CD4-positive, CD25-positive, alpha-beta regulatory T cell (primary cell): ENCODE measurements around the gene SUPT5H. TPM values are rescaled to one million over a fixed set of nuclear protein-coding genes. Genes with fewer than 3 reads are reported as not detected.

Experiments used
- polyA plus RNA-seq, 4 donors: library from polyadenylated mRNA; unstranded; fragments of 300-500 nt; fragmentation: Illumina TruSeq; gene quantifications; one replicate each; pipeline ENCODE4 v1.2.3, GENCODE V29; 2021
- total RNA-seq: library from RNA; stranded (reverse); gene quantifications from one replicate; pipeline ENCODE4 v1.2.3, GENCODE V29; 2022

Gene SUPT5H
- total and polyA plus RNA-seq, 5 donors from 2014 or later, result 75.1 to 322 (median 83.5) TPM

Other genes with a start within 250 kb of the SUPT5H start
- not detected for gene NCCRP1, start 248.6 kb upstream of the SUPT5H start, total RNA-seq
- not detected for gene NCCRP1, start 248.6 kb upstream of the SUPT5H start, polyA plus RNA-seq
- not detected for gene SYCN, start 241.3 kb upstream of the SUPT5H start, total RNA-seq
- gene SYCN, start 241.3 kb upstream of the SUPT5H start, polyA plus RNA-seq, result not detected
- not detected for gene IFNL3, start 200.6 kb upstream of the SUPT5H start, total RNA-seq
- not detected for gene IFNL3, start 200.6 kb upstream of the SUPT5H start, polyA plus RNA-seq
- gene IFNL4, start 196.7 kb upstream of the SUPT5H start, total RNA-seq, result not detected
- gene IFNL4, start 196.7 kb upstream of the SUPT5H start, polyA plus RNA-seq, result not detected
- gene IFNL2, start 177.2 kb upstream of the SUPT5H start, total RNA-seq, result not detected
- gene IFNL2, start 177.2 kb upstream of the SUPT5H start, polyA plus RNA-seq, result not detected
- not detected for gene IFNL1, start 149.2 kb upstream of the SUPT5H start, total RNA-seq
- gene IFNL1, start 149.2 kb upstream of the SUPT5H start, polyA plus RNA-seq, result not detected
- gene LRFN1, start 124.7 kb upstream of the SUPT5H start, total RNA-seq, result 4.9 TPM
- 1 to 10 TPM; 2.1 to 4.9 (median 3.1) TPM for gene LRFN1, start 124.7 kb upstream of the SUPT5H start, polyA plus RNA-seq
- 512 TPM for gene GMFG, start 109.5 kb upstream of the SUPT5H start, total RNA-seq
- gene GMFG, start 109.5 kb upstream of the SUPT5H start, polyA plus RNA-seq, result 1,000 to 10,000 TPM; 1,343 to 1,906 (median 1,706) TPM
- gene SAMD4B, start 103.2 kb upstream of the SUPT5H start, total RNA-seq, result 78.9 TPM
- 1 to 10 TPM; 5.7 to 9.9 (median 6.5) TPM for gene SAMD4B, start 103.2 kb upstream of the SUPT5H start, polyA plus RNA-seq
- 138 TPM for gene PAF1, start 54.5 kb upstream of the SUPT5H start, total RNA-seq
- gene PAF1, start 54.5 kb upstream of the SUPT5H start, polyA plus RNA-seq, result 10 to 100 TPM; 35.0 to 46.7 (median 39.0) TPM
- 65.6 TPM for gene MED29, start 54.2 kb upstream of the SUPT5H start, total RNA-seq
- gene MED29, start 54.2 kb upstream of the SUPT5H start, polyA plus RNA-seq, result 10 to 100 TPM; 53.6 to 61.4 (median 57.9) TPM
- gene ZFP36, start 38.7 kb upstream of the SUPT5H start, total RNA-seq, result 1,400 TPM
- 100 to 1,000 TPM in 3 of 4 donors, 10 to 100 TPM in 1; 89.8 to 134 (median 109) TPM for gene ZFP36, start 38.7 kb upstream of the SUPT5H start, polyA plus RNA-seq
- 209 TPM for gene PLEKHG2, start 32.9 kb upstream of the SUPT5H start, total RNA-seq
- gene PLEKHG2, start 32.9 kb upstream of the SUPT5H start, polyA plus RNA-seq, result 1 to 10 TPM; 1.3 to 3.9 (median 3.1) TPM
- gene RPS16, start 9.6 kb upstream of the SUPT5H start, total RNA-seq, result 2,708 TPM
- 1,000 to 10,000 TPM; 1,440 to 2,367 (median 1,925) TPM for gene RPS16, start 9.6 kb upstream of the SUPT5H start, polyA plus RNA-seq
- 45.3 TPM for gene TIMM50, start 35.3 kb downstream of the SUPT5H start, total RNA-seq
- 10 to 100 TPM; 35.4 to 47.4 (median 40.2) TPM for gene TIMM50, start 35.3 kb downstream of the SUPT5H start, polyA plus RNA-seq
- 0.17 TPM for gene DLL3, start 53.4 kb downstream of the SUPT5H start, total RNA-seq
- gene DLL3, start 53.4 kb downstream of the SUPT5H start, polyA plus RNA-seq, result under 1 TPM in 1 of 4 donors, not detected in 3; 0.13 TPM
- not detected for gene SELENOV, start 69.6 kb downstream of the SUPT5H start, total RNA-seq
- gene SELENOV, start 69.6 kb downstream of the SUPT5H start, polyA plus RNA-seq, result not detected
- 4.8 TPM for gene EID2B, start 87.3 kb downstream of the SUPT5H start, total RNA-seq
- 10 to 100 TPM in 3 of 4 donors, 1 to 10 TPM in 1; 7.3 to 11.3 (median 10.3) TPM for gene EID2B, start 87.3 kb downstream of the SUPT5H start, polyA plus RNA-seq
- gene EID2, start 94.6 kb downstream of the SUPT5H start, total RNA-seq, result 13.1 TPM
- gene EID2, start 94.6 kb downstream of the SUPT5H start, polyA plus RNA-seq, result 10 to 100 TPM; 20.2 to 32.7 (median 23.8) TPM
- gene LGALS13, start 156.9 kb downstream of the SUPT5H start, total RNA-seq, result not detected
- gene LGALS13, start 156.9 kb downstream of the SUPT5H start, polyA plus RNA-seq, result not detected
- gene LGALS16, start 210.3 kb downstream of the SUPT5H start, total RNA-seq, result not detected
- not detected for gene LGALS16, start 210.3 kb downstream of the SUPT5H start, polyA plus RNA-seq